Endodermal cell (in vitro differentiated cells): ENCODE results near the gene USP53. TPM values are rescaled to one million over a fixed set of nuclear protein-coding genes. Genes with fewer than 3 reads are reported as not detected.

ENCODE experiments used
- DNase-seq: peaks from one replicate; pipeline ENCODE4 v3.0.0-alpha.2; 2017
- H3K27ac ChIP-seq: 2 replicates; pipeline ENCODE4 v1.5.1; 2013; ENCODE audit warnings: mild to moderate bottlenecking, low read depth, low read length, moderate library complexity
- H3K27me3 ChIP-seq: 2 replicates; pipeline ENCODE4 v1.6.1; 2013; ENCODE audit warnings: mild to moderate bottlenecking, low read length, moderate library complexity; ENCODE audit not compliant: insufficient read depth, control insufficient read depth, poor library complexity, severe bottlenecking
- H3K36me3 ChIP-seq: 2 replicates; pipeline ENCODE4 v1.7.0; 2013; ENCODE audit warnings: mild to moderate bottlenecking, low read length, moderate library complexity; ENCODE audit not compliant: control insufficient read depth, insufficient read depth
- H3K4me1 ChIP-seq: one replicate; pipeline ENCODE4 v1.7.0; 2013; ENCODE audit warnings: low read length; ENCODE audit not compliant: control insufficient read depth, insufficient read depth
- H3K4me3 ChIP-seq: 2 replicates; pipeline ENCODE4 v1.5.1; 2013; ENCODE audit warnings: mild to moderate bottlenecking, low read length, moderate library complexity
- H3K9ac ChIP-seq: 2 replicates; pipeline ENCODE4 v1.6.1; 2013; ENCODE audit warnings: mild to moderate bottlenecking, low read length, moderate library complexity; ENCODE audit not compliant: poor library complexity, severe bottlenecking; ENCODE audit errors: extremely low read depth
- H3K9me3 ChIP-seq: 2 replicates; pipeline ENCODE4 v1.6.1; 2013; ENCODE audit warnings: mild to moderate bottlenecking, low read length, moderate library complexity; ENCODE audit not compliant: control insufficient read depth
- H3K27ac Mint-ChIP-seq: 2 replicates; pipeline ENCODE4 v1.8.0; 2020; ENCODE audit warnings: mixed read lengths
- H3K27me3 Mint-ChIP-seq: 2 replicates; pipeline ENCODE4 v1.8.0; 2021; ENCODE audit warnings: mild to moderate bottlenecking, mixed read lengths; ENCODE audit not compliant: insufficient read depth
- H3K36me3 Mint-ChIP-seq: 2 replicates; pipeline ENCODE4 v1.8.0; 2020; ENCODE audit warnings: low read depth, mixed read lengths
- H3K4me1 Mint-ChIP-seq: 2 replicates; pipeline ENCODE4 v1.8.0; 2020; ENCODE audit warnings: mixed read lengths
- H3K4me3 Mint-ChIP-seq: 2 replicates; pipeline ENCODE4 v1.8.0; 2020; ENCODE audit warnings: mild to moderate bottlenecking, moderate library complexity, mixed read lengths
- H3K9me3 Mint-ChIP-seq: 2 replicates; pipeline ENCODE4 v1.8.0; 2020; ENCODE audit warnings: mild to moderate bottlenecking, mixed read lengths
- WGBS, 2 experiments: methylation state at CpG; one replicate each; pipeline versions ENCODE4 v1.1.5 to v1.1.7; 2013; ENCODE audit warnings: missing lambda C conversion rate in 2 of 2, mixed read lengths in 1 of 2; ENCODE audit not compliant: insufficient coverage in 1 of 2, insufficient read length in 1 of 2; 5-methylcytosine and 5-hydroxymethylcytosine counted together
- total RNA-seq, 2 donors: library from RNA; stranded (reverse); fragmentation: NEBNext Ultra II Directional in 1 of 2; extraction: Animal tissue kit (Norgen Biotek cat#: 25700) in 1 of 2; gene quantifications; 2 replicates in 1 of 2; 3 replicates in 1 of 2; pipeline ENCODE4 v1.2.1, GENCODE V29; 2021
- TF ChIP-seq, protein P1 (sequence below): fragments of 200-600 bp; sonication (generic); conservative IDR thresholded peaks from 2 replicates; pipeline ENCODE4 v1.5.0; 2021; ENCODE audit warnings: antibody characterized with exemption, mild to moderate bottlenecking

The USP53 gene
- total RNA-seq, 2 donors from 2014 or later = 32.6 to 60.8 TPM

DNA sequence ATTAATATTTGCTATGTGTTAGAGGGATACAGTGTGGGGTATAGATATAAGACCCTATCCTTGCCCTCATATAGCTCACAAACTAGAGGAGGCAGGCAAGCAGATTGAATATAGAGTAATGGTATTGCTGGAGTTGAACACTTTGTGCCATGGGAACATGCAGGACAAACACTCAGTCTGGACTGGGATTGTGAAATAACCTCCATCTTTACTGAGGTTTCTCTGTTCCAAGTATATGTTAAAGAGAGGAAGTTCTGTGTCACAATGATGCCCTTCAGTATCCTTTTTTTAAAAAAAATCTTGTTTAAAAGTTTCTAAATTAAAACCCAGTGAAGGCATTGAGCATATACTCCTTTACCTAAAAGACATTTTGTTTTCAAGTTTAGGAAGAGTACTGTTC, 100.7 kb downstream of the USP53 start:
- Mint-ChIP-seq H3K27ac (no peak overlapping the region), H3K9me3 (no peaks in the 10 kb centered on the region), H3K36me3 (no peaks in the 10 kb centered on the region), H3K27me3 (peaks cover 4% of the 10 kb centered on the region), H3K4me1 (no peaks in the 10 kb centered on the region), H3K4me3 (no peak overlapping the region)
- no peak overlapping the region for H3K4me3 ChIP-seq
- no peaks in the 10 kb centered on the region for H3K36me3 ChIP-seq
- H3K4me1 ChIP-seq = no peaks in the 10 kb centered on the region
- TF ChIP-seq, protein P1, sequence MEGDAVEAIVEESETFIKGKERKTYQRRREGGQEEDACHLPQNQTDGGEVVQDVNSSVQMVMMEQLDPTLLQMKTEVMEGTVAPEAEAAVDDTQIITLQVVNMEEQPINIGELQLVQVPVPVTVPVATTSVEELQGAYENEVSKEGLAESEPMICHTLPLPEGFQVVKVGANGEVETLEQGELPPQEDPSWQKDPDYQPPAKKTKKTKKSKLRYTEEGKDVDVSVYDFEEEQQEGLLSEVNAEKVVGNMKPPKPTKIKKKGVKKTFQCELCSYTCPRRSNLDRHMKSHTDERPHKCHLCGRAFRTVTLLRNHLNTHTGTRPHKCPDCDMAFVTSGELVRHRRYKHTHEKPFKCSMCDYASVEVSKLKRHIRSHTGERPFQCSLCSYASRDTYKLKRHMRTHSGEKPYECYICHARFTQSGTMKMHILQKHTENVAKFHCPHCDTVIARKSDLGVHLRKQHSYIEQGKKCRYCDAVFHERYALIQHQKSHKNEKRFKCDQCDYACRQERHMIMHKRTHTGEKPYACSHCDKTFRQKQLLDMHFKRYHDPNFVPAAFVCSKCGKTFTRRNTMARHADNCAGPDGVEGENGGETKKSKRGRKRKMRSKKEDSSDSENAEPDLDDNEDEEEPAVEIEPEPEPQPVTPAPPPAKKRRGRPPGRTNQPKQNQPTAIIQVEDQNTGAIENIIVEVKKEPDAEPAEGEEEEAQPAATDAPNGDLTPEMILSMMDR = no peak
- no peak overlapping the region for H3K9ac ChIP-seq
- H3K27ac ChIP-seq = no peak overlapping the region
- peaks cover 12% of the 10 kb centered on the region for H3K27me3 ChIP-seq
- no peaks in the 10 kb centered on the region for H3K9me3 ChIP-seq
- DNase-seq = no peak

DNA sequence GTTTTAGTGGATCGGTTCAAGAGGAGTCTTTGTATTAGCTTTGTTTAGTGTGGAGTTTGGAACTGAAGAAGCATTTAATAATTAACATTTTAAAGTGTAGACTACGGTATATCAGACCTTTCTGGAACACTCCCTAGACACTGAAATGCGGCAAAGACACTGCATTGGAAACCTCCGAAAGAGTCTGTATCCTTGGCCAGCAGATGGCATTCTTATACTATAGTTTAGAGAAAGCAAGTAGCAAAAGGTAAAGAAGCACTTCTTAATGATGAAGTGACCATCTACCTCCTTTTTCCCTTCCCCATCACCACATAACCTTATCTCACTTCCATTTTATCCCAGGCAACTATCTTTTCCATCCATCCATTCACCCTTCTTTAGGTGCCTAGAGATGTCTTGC, 101.8 kb downstream of the USP53 start:
- Mint-ChIP-seq H3K27ac (no peak overlapping the region), H3K9me3 (no peaks in the 10 kb centered on the region), H3K27me3 (peaks cover 4% of the 10 kb centered on the region), H3K4me1 (no peaks in the 10 kb centered on the region), H3K4me3 (no peak overlapping the region), H3K36me3 (no peaks in the 10 kb centered on the region)
- peaks cover 12% of the 10 kb centered on the region for H3K27me3 ChIP-seq
- 20 to 41% methylated on average over 1 to 4 of the region's 4 CpGs for WGBS, 2 experiments
- H3K4me1 ChIP-seq = no peaks in the 10 kb centered on the region
- TF ChIP-seq, protein P1 = peak; percentile 79
- H3K9ac ChIP-seq = no peak overlapping the region
- no peak overlapping the region for H3K4me3 ChIP-seq
- no peak overlapping the region for H3K27ac ChIP-seq
- peak; percentile 56 for DNase-seq
- no peaks in the 10 kb centered on the region for H3K36me3 ChIP-seq
- H3K9me3 ChIP-seq = no peaks in the 10 kb centered on the region

DNA sequence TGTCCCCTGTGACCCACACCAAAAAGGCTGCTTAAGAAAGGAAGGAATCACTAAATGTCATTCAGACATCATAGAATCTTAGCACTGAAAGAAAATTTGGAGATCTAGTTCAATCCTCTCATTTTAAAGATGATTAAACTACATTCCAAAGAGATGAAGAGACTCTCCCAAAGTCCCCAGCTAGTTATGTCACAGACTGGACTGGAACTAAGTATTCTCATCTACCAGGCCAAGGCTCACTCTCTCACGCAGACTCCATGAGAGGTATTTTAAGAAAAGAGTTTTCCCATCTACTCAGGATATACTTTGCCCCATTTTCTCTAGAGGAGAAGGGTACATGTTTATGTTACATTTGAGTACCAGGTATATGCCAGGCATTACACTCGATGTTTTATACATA, 102.5 kb downstream of the USP53 start:
- TF ChIP-seq, protein P1 = no peak
- H3K27me3 Mint-ChIP-seq = peaks cover 4% of the 10 kb centered on the region
- Histone ChIP-seq H3K9me3 (no peaks in the 10 kb centered on the region), H3K4me3 (no peak overlapping the region), H3K27me3 (peaks cover 12% of the 10 kb centered on the region), H3K9ac (no peak overlapping the region), H3K4me1 (no peaks in the 10 kb centered on the region), H3K27ac (no peak overlapping the region), H3K36me3 (no peaks in the 10 kb centered on the region)
- DNase-seq = no peak
- 73% methylated on average over 2 of the region's 2 CpGs; no CpG with 5 or more reads in 1 of the 2 experiments for WGBS, 2 experiments
- H3K4me1 Mint-ChIP-seq = no peaks in the 10 kb centered on the region
- H3K9me3 Mint-ChIP-seq = no peaks in the 10 kb centered on the region
- no peak overlapping the region for H3K27ac Mint-ChIP-seq
- no peaks in the 10 kb centered on the region for H3K36me3 Mint-ChIP-seq
- H3K4me3 Mint-ChIP-seq = no peak overlapping the region
